HTR-8/SVneo (cell line): Measurements from ENCODE around the gene CCNI.
A peak's percentile ranks its signal among the peaks of the same experiment; 100 is the strongest.
"Not testable (repeated sequence)": the region's sequence is repeated elsewhere in the genome, so short reads cannot be mapped to it uniquely, and the experiment has no call there.

Source experiments
- DNase-seq: peaks from one replicate; pipeline ENCODE4 v3.0.0; 2011; ENCODE audit warnings: low spot score, mixed read lengths; ENCODE audit not compliant: insufficient read length
- FAIRE-seq: peaks from 2 replicates; lab custom pipeline; 2011; peaks lifted over from hg19 to GRCh38; lab: Jason Lieb, UNC

The CCNI gene

GRCh38 chr4:77082886-77083608, 7.3 kb upstream of the CCNI start:
- no peak for FAIRE-seq
- no peak for DNase-seq

GRCh38 chr4:77080806-77081205, 5.0 kb upstream of the CCNI start:
- DNase-seq, FAIRE-seq: not testable (repeated sequence)

- DNase-seq, result no peak
- no peak for FAIRE-seq
Measured at GRCh38 chr4:77079281-77079680, 3.5 kb upstream of the CCNI start.

- DNase-seq (no peak), FAIRE-seq (no peak)
Measured at GRCh38 chr4:77078401-77078800, 2.6 kb upstream of the CCNI start.

GRCh38 chr4:77076889-77077635, 1.3 kb upstream of the CCNI start:
- no peak for FAIRE-seq
- DNase-seq, result no peak

- FAIRE-seq (no peak), DNase-seq (no peak)
Measured at GRCh38 chr4:77074981-77075855, 571 bp downstream of the CCNI start.

GRCh38 chr4:77074381-77074831, 1.4 kb downstream of the CCNI start:
- DNase-seq (no peak), FAIRE-seq (no peak)

GRCh38 chr4:77073981-77074380, 1.8 kb downstream of the CCNI start:
- DNase-seq, result no peak
- FAIRE-seq, result no peak

- DNase-seq, result no peak
- no peak for FAIRE-seq
Measured at GRCh38 chr4:77073106-77073809, 2.5 kb downstream of the CCNI start.

- DNase-seq, result no peak
- no peak for FAIRE-seq
Measured at GRCh38 chr4:77072195-77072753, 3.5 kb downstream of the CCNI start.

- FAIRE-seq, DNase-seq: not testable (repeated sequence)
Measured at GRCh38 chr4:77069514-77069913, 6.3 kb downstream of the CCNI start.

- no peak for FAIRE-seq
- DNase-seq, result no peak
Measured at GRCh38 chr4:77065382-77065781, 10.4 kb downstream of the CCNI start.

- no peak for FAIRE-seq
Measured at GRCh38 chr4:77062856-77063255, 12.9 kb downstream of the CCNI start.

GRCh38 chr4:77052352-77052751, 23.4 kb downstream of the CCNI start:
- FAIRE-seq (peak; percentile 20), DNase-seq (no peak)

More at GRCh38 chr4:77062856-77063255, 12.9 kb downstream of the CCNI start:
- DNase-seq, result no peak

- no peak for DNase-seq
- FAIRE-seq, result no peak
Measured at GRCh38 chr4:77050962-77051361, 24.8 kb downstream of the CCNI start.

- no peak for FAIRE-seq
- no peak for DNase-seq
Measured at GRCh38 chr4:77047037-77047436, 28.8 kb downstream of the CCNI start.

GRCh38 chr4:77045490-77045889, 30.3 kb downstream of the CCNI start:
- DNase-seq, result no peak
- no peak for FAIRE-seq

GRCh38 chr4:77044461-77045150, 31.2 kb downstream of the CCNI start:
- DNase-seq (no peak), FAIRE-seq (no peak)

- DNase-seq (no peak), FAIRE-seq (no peak)
Measured at GRCh38 chr4:77043507-77044136, 32.2 kb downstream of the CCNI start.
